ENCODE results near the gene CMTM4. TPM values are rescaled to one million over a fixed set of nuclear protein-coding genes. Genes with fewer than 3 reads are reported as not detected.

The CMTM4 gene
- total and polyA plus RNA-seq, 2 of the 8 experiments (the other 6 are each of a cell fraction or from before 2014, with no cell fraction given), result 35.3 to 51.7 TPM

DNA sequence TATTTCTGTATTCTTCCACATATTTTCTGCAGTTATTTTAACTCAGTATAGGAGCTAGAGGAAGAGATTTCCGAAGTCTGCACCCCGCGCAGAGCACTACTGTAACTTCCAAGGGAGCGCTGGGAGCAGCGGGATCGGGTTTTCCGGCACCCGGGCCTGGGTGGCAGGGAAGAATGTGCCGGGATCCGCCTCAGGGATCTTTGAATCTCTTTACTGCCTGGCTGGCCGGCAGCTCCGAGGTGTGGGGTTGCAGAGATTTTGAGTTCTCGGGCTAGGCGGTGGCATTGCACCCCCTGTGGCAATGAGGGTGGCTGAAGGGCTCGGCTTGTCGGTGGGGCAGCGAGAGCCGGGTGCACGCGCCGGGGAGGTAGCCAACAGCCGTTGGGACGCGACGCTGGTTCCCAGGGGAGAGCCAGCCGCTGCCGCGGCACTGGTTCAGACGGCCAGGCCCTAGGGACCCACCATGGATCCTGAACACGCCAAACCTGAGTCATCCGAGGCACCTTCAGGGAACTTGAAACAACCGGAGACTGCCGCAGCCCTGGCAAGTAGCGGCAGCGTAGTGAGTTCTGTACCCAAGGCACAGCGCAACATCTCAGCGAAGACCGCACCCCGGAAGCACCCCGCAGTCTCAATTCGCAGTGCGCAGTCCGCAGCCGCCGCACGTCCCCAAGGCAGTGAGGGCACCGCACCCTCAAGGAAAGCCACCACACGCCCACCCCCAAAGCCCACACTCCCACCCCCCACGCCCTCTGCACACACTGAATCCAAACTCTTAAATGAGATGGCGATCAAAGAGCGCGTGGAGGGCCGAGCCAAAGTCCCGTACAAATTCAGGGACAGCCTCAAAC is 130.3 kb downstream of the CMTM4 start, which contains the start of gene CMTM1:
Gene CMTM1 (plus strand): TSS at position 389 of the 851 bp plus-strand sequence. CDS start 75 bp downstream, at position 464.
- H3K79me1 ChIP-seq (ENCODE audit: low read depth, low read length), result no peaks in the 10 kb centered on the region
- no peak within 1 kb of the TSS for H3K18ac ChIP-seq (ENCODE audit: extremely low read depth, low read length)
- no peak within 1 kb of the TSS for H3K56ac ChIP-seq (replicated peaks; ENCODE audit: insufficient read length, low read depth, low read length)
- H3K36me3 ChIP-seq (ENCODE audit: control insufficient read depth in 2 of 4, insufficient read depth in 4 of 4, low read length in 3 of 4), result peaks cover 0 to 5% (median 0%) of the 10 kb centered on the region in 4 experiments; a peak in 2 of 8 replicates
- no peak within 1 kb of the TSS for H3K14ac ChIP-seq (ENCODE audit: insufficient read length)
- no peak within 1 kb of the TSS for H3K9ac ChIP-seq (replicated peaks in 1 of 4; ENCODE audit: extremely low read depth in 1 of 4, low read depth in 3 of 4, low read length in 3 of 4)
- CTCF ChIA-PET (ENCODE audit: partially characterized antibody), result interaction anchor here (1.1 to 5.2 kb wide), 3 partner anchors 10 to 43 kb away, joined by 4 to 22 read pairs (median 5); partner anchors contain the start of gene CKLF
- no peak within 1 kb of the TSS for H2BK15ac ChIP-seq (ENCODE audit: low read length)
- H2AK5ac ChIP-seq (ENCODE audit: low read depth, low read length), result no peak within 1 kb of the TSS
- no peak within 1 kb of the TSS for H4K8ac ChIP-seq (ENCODE audit: extremely low read depth, insufficient read depth, low read length)
- no peaks in the 10 kb centered on the region for H3K27me3 ChIP-seq (replicated peaks in 1 of 4; ENCODE audit: control insufficient read depth in 3 of 4, extremely low read depth in 1 of 4, insufficient read depth in 3 of 4, low read length in 3 of 4)
- no peaks in the 10 kb centered on the region for H3K4me1 ChIP-seq (replicated peaks in 1 of 4; ENCODE audit: control insufficient read depth in 3 of 4, insufficient read depth in 4 of 4, low read length in 3 of 4)
- POLR2A ChIA-PET (ENCODE audit: partially characterized antibody), result no interaction called here
- DNase-seq (ENCODE audit: low read depth in 1 of 2, low spot score in 2 of 2) (peak in 1 of 2 experiments; percentile 46), FAIRE-seq (no peak)
- 88% methylated on average over 48 of the region's 54 CpGs; no CpG with 5 or more reads in 1 of the 2 experiments for WGBS, 2 experiments (ENCODE audit: extremely low coverage in 1 of 2, insufficient coverage in 1 of 2, insufficient read length in 1 of 2, insufficient replicate concordance in 2 of 2, low coverage in 1 of 2, low lambda C conversion rate in 2 of 2, missing lambda C conversion rate in 1 of 2)
- H3K23me2 ChIP-seq (ENCODE audit: low read depth, low read length), result no peaks in the 10 kb centered on the region
- TF ChIP-seq SP1 (IDR thresholded peaks at IDR 0.05; ENCODE audit: low read depth, low read length) (no peak), EGR1 (IDR thresholded peaks at IDR 0.05; ENCODE audit: borderline replicate concordance, low read depth, low read length) (no peak), CBX8 (IDR thresholded peaks at IDR 0.05; ENCODE audit: borderline replicate concordance, low read depth, low read length) (no peak), BCL11A (IDR thresholded peaks at IDR 0.05; ENCODE audit: low read depth in 2 of 2, low read length in 2 of 2) (no peak), FOSL1 (IDR thresholded peaks at IDR 0.05; ENCODE audit: insufficient read depth, low read depth, low read length) (no peak), RXRA (IDR thresholded peaks at IDR 0.05; ENCODE audit: insufficient read depth, low read depth, low read length) (no peak)
- TF ChIP-seq, protein P1, sequence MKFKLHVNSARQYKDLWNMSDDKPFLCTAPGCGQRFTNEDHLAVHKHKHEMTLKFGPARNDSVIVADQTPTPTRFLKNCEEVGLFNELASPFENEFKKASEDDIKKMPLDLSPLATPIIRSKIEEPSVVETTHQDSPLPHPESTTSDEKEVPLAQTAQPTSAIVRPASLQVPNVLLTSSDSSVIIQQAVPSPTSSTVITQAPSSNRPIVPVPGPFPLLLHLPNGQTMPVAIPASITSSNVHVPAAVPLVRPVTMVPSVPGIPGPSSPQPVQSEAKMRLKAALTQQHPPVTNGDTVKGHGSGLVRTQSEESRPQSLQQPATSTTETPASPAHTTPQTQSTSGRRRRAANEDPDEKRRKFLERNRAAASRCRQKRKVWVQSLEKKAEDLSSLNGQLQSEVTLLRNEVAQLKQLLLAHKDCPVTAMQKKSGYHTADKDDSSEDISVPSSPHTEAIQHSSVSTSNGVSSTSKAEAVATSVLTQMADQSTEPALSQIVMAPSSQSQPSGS (IDR thresholded peaks at IDR 0.05; ENCODE audit: low read length), result no peak
- TF ChIP-seq, protein P2, sequence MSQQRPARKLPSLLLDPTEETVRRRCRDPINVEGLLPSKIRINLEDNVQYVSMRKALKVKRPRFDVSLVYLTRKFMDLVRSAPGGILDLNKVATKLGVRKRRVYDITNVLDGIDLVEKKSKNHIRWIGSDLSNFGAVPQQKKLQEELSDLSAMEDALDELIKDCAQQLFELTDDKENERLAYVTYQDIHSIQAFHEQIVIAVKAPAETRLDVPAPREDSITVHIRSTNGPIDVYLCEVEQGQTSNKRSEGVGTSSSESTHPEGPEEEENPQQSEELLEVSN (IDR thresholded peaks at IDR 0.05), result no peak
- H4K20me1 ChIP-seq (replicated peaks in 1 of 2; ENCODE audit: control insufficient read depth in 1 of 2, insufficient read depth in 2 of 2, low read length in 2 of 2), result peaks cover 0 to 2% of the 10 kb centered on the region in 2 experiments
- no peak within 1 kb of the TSS for H2BK120ac ChIP-seq (replicated peaks; ENCODE audit: low read depth, low read length)
- H2BK12ac ChIP-seq (ENCODE audit: low read depth, low read length), result no peak within 1 kb of the TSS
- no peak within 1 kb of the TSS for H3K4me2 ChIP-seq (ENCODE audit: insufficient read depth in 1 of 2, low read depth in 2 of 2, low read length in 2 of 2)
- H3K4me3 ChIP-seq (ENCODE audit: extremely low read depth in 1 of 4, insufficient read depth in 2 of 4, low read depth in 3 of 4, low read length in 4 of 4), result no peak within 1 kb of the TSS
- H4K91ac ChIP-seq (replicated peaks; ENCODE audit: insufficient read length, low read length), result no peak within 1 kb of the TSS
- no peak within 1 kb of the TSS for H4K5ac ChIP-seq (ENCODE audit: insufficient read length, low read depth, low read length)
- H3K79me2 ChIP-seq (ENCODE audit: control insufficient read depth in 1 of 2, insufficient read depth in 2 of 2, low read length in 2 of 2), result no peaks in the 10 kb centered on the region
- no peak within 1 kb of the TSS for H3K23ac ChIP-seq (ENCODE audit: insufficient read length)
- no peak within 1 kb of the TSS for H2AFZ ChIP-seq (ENCODE audit: low read length)
- no peak within 1 kb of the TSS for H3K27ac ChIP-seq (ENCODE audit: low read depth, low read length)
- no peaks in the 10 kb centered on the region for H3K9me3 ChIP-seq (ENCODE audit: insufficient read depth in 2 of 2, low read depth in 1 of 2, low read length in 1 of 2)
- no peak within 1 kb of the TSS for H2BK5ac ChIP-seq (ENCODE audit: low read depth, low read length)
- no peak within 1 kb of the TSS for H3K4ac ChIP-seq (replicated peaks; ENCODE audit: insufficient read length, low read depth, low read length)
- no peak within 1 kb of the TSS for H2BK20ac ChIP-seq (ENCODE audit: low read length)

Data from H1 (cell line).